CD14-positive monocyte (primary cell): Measurements from ENCODE around the gene BORCS8. TPM values are rescaled to one million over a fixed set of nuclear protein-coding genes. Genes with fewer than 3 reads are reported as not detected.

Source experiments
- DNase-seq, 3 donors: peaks; one replicate each; pipeline ENCODE4 v3.0.0-alpha.2; 2011 to 2022
- H2AFZ ChIP-seq: 2 replicates; pipeline ENCODE4 v1.6.0; 2012; ENCODE audit warnings: mild to moderate bottlenecking, low read depth, low read length, inconsistent platforms; ENCODE audit not compliant: insufficient read depth, poor library complexity, severe bottlenecking
- H3K27ac ChIP-seq, 2 donors: 1 replicate in 1 of 2; 2 replicates in 1 of 2; pipeline ENCODE4 v1.5.1; 2012 to 2013; ENCODE audit warnings: low read length in 2 of 2, control low read depth in 1 of 2, inconsistent platforms in 1 of 2, low read depth in 1 of 2, mild to moderate bottlenecking in 1 of 2
- H3K27me3 ChIP-seq, 2 donors: one replicate each; pipeline versions ENCODE4 v1.6.0 to v1.6.1; 2011 to 2013; ENCODE audit warnings: low read length in 2 of 2; ENCODE audit not compliant: control insufficient read depth in 2 of 2, insufficient read depth in 2 of 2
- H3K36me3 ChIP-seq, 2 donors: replicated peaks in 1 of 2; 1 replicate in 1 of 2; 2 replicates in 1 of 2; pipeline versions ENCODE4 v1.5.1 to v1.6.1; 2012 to 2013; ENCODE audit warnings: low read length in 2 of 2, control low read depth in 1 of 2, inconsistent platforms in 1 of 2, mild to moderate bottlenecking in 1 of 2; ENCODE audit not compliant: insufficient read depth in 2 of 2, control insufficient read depth in 1 of 2
- H3K4me1 ChIP-seq, 2 donors: 1 replicate in 1 of 2; 2 replicates in 1 of 2; pipeline versions ENCODE4 v1.5.1 to v1.6.1; 2012 to 2013; ENCODE audit warnings: low read length in 2 of 2, control low read depth in 1 of 2, inconsistent platforms in 1 of 2, mild to moderate bottlenecking in 1 of 2, moderate library complexity in 1 of 2; ENCODE audit not compliant: insufficient read depth in 2 of 2, control insufficient read depth in 1 of 2
- H3K4me2 ChIP-seq: replicated peaks from 2 replicates; pipeline ENCODE3; 2012; ENCODE audit warnings: low read length, moderate library complexity, mild to moderate bottlenecking; ENCODE audit not compliant: poor library complexity, severe bottlenecking; ENCODE audit errors: extremely low read depth
- H3K4me3 ChIP-seq, 3 experiments: fragments of 200-600 bp in 1 of 3; sonication (generic) in 1 of 3; replicated peaks in 1 of 3; 1 replicate in 2 of 3; 2 replicates in 1 of 3; pipeline ENCODE4 v1.5.1; 2011 to 2013; ENCODE audit warnings: low read length in 3 of 3, mild to moderate bottlenecking in 3 of 3, control low read depth in 2 of 3, low read depth in 2 of 3, inconsistent platforms in 1 of 3, moderate library complexity in 1 of 3
- H3K79me2 ChIP-seq: 2 replicates; pipeline ENCODE4 v1.6.0; 2012; ENCODE audit warnings: mild to moderate bottlenecking, control low read depth, inconsistent platforms, low read length, moderate library complexity; ENCODE audit not compliant: insufficient read depth
- H3K9ac ChIP-seq: 2 replicates; pipeline ENCODE4 v1.6.0; 2017; ENCODE audit warnings: low read length, mild to moderate bottlenecking; ENCODE audit not compliant: insufficient read depth, poor library complexity, severe bottlenecking
- H3K9me3 ChIP-seq, 2 donors: replicated peaks in 1 of 2; 1 replicate in 1 of 2; 2 replicates in 1 of 2; pipeline versions ENCODE4 v1.5.1 to v1.6.1; 2012 to 2013; ENCODE audit warnings: low read length in 2 of 2, control low read depth in 1 of 2; ENCODE audit not compliant: control insufficient read depth in 1 of 2, insufficient read depth in 1 of 2
- H4K20me1 ChIP-seq: 2 replicates; pipeline ENCODE4 v1.6.0; 2012; ENCODE audit warnings: mild to moderate bottlenecking, low read length, control low read depth, moderate library complexity; ENCODE audit not compliant: insufficient read depth
- H3K27ac Mint-ChIP-seq, 7 donors: one replicate each; pipeline ENCODE4 v1.8.0; 2020; ENCODE audit warnings: mild to moderate bottlenecking in 7 of 7, mixed read lengths in 7 of 7, moderate library complexity in 6 of 7, inconsistent platforms in 2 of 7
- H3K27me3 Mint-ChIP-seq, 3 donors: one replicate each; pipeline ENCODE4 v1.8.0; 2021 to 2022; ENCODE audit warnings: low read depth in 3 of 3, mild to moderate bottlenecking in 3 of 3, mixed read lengths in 3 of 3, moderate library complexity in 3 of 3, inconsistent platforms in 1 of 3
- H3K36me3 Mint-ChIP-seq, 2 donors: one replicate each; pipeline ENCODE4 v1.8.0; 2020; ENCODE audit warnings: mixed read lengths in 2 of 2, inconsistent platforms in 1 of 2, mild to moderate bottlenecking in 1 of 2
- H3K4me1 Mint-ChIP-seq: one replicate; pipeline ENCODE4 v1.8.0; 2020; ENCODE audit warnings: mild to moderate bottlenecking, mixed read lengths
- H3K4me3 Mint-ChIP-seq, 2 donors: one replicate each; pipeline ENCODE4 v1.8.0; 2020; ENCODE audit warnings: mild to moderate bottlenecking in 2 of 2, mixed read lengths in 2 of 2, moderate library complexity in 1 of 2
- H3K9me3 Mint-ChIP-seq, 7 donors: one replicate each; pipeline ENCODE4 v1.8.0; 2020 to 2022; ENCODE audit warnings: mixed read lengths in 7 of 7, mild to moderate bottlenecking in 6 of 7, moderate library complexity in 6 of 7, inconsistent platforms in 2 of 7
- WGBS: methylation state at CpG from one replicate; pipeline ENCODE4 v1.1.5; 2013; ENCODE audit warnings: missing lambda C conversion rate; ENCODE audit not compliant: insufficient coverage; 5-methylcytosine and 5-hydroxymethylcytosine counted together
- intact Hi-C, 2 donors: fragments of 100-400 bp; cut with micrococcal nuclease; formaldehyde crosslinking; loops; one replicate each; pipeline versions ENCODE4 v1.15.0 to v1.15.1; 2023
- polyA plus RNA-seq, 3 donors: library from polyadenylated mRNA; depleted of rRNA in 1 of 3; unstranded in 2 of 3; stranded (reverse) in 1 of 3; fragments of 300-500 nt in 2 of 3; fragments of >200 nt in 1 of 3; fragmentation: Illumina TruSeq in 2 of 3; gene quantifications; 1 replicate in 2 of 3; 2 replicates in 1 of 3; pipeline ENCODE4 v1.2.3, GENCODE V29; 2012 to 2021
- TF ChIP-seq, protein P1 (sequence below): fragments of 200-600 bp; IDR thresholded peaks from one replicate; pipeline ENCODE4 v1.8.0; 2022; ENCODE audit warnings: antibody characterized with exemption, mild to moderate bottlenecking

BORCS8 gene
- polyA plus RNA-seq, 3 donors = 31.6 to 44.1 (median 36.5) TPM

DNA sequence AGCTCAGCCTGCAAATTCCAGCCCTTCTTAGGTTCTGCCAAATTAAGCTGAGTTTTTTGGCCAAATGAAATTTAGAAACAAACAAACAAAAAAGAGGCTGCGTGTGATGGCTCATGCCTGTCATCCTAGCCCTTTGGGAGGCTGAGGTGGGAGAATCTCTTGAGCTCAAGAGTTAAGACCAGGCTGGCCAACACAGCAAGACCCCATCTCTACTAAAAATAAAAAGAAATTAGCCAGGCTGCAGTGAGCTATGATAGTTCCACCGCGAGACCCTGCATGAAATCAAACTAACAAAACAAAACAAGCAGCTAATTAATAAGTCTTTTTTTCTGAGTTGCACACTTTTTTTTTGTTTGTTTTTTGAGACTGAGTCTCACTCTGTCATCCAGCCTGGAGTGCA lies 37.7 kb upstream of the BORCS8 start:
- TF ChIP-seq, protein P1, sequence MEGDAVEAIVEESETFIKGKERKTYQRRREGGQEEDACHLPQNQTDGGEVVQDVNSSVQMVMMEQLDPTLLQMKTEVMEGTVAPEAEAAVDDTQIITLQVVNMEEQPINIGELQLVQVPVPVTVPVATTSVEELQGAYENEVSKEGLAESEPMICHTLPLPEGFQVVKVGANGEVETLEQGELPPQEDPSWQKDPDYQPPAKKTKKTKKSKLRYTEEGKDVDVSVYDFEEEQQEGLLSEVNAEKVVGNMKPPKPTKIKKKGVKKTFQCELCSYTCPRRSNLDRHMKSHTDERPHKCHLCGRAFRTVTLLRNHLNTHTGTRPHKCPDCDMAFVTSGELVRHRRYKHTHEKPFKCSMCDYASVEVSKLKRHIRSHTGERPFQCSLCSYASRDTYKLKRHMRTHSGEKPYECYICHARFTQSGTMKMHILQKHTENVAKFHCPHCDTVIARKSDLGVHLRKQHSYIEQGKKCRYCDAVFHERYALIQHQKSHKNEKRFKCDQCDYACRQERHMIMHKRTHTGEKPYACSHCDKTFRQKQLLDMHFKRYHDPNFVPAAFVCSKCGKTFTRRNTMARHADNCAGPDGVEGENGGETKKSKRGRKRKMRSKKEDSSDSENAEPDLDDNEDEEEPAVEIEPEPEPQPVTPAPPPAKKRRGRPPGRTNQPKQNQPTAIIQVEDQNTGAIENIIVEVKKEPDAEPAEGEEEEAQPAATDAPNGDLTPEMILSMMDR = no peak
- H3K9me3 ChIP-seq = peaks cover 11 to 16% of the 10 kb centered on the region in 2 donors
- WGBS = no CpG with 5 or more reads among the region's 3 CpGs
- H3K36me3 ChIP-seq = no peaks in the 10 kb centered on the region
- no peak overlapping the region for H3K4me2 ChIP-seq
- no peak for DNase-seq
- H3K27me3 ChIP-seq = peaks cover 0 to 8% of the 10 kb centered on the region in 2 donors
- no peaks in the 10 kb centered on the region for H3K79me2 ChIP-seq
- Mint-ChIP-seq H3K27me3 (peaks cover 12 to 34% (median 16%) of the 10 kb centered on the region in 3 donors), H3K9me3 (peaks cover 10 to 20% (median 15%) of the 10 kb centered on the region in 7 donors), H3K27ac (peak overlapping the region in 1 of 7 donors; percentile 7), H3K36me3 (no peaks in the 10 kb centered on the region), H3K4me3 (no peak overlapping the region), H3K4me1 (peaks cover 4% of the 10 kb centered on the region)
- H2AFZ ChIP-seq = no peak overlapping the region
- H3K27ac ChIP-seq = no peak overlapping the region
- intact Hi-C loops = loop anchor here in 1 of 2 donors (5.0 kb wide), 1 partner anchor 82 kb away; no protein-coding TSS in a partner anchor
- peaks cover 6 to 9% of the 10 kb centered on the region in 2 donors for H3K4me1 ChIP-seq
- no peaks in the 10 kb centered on the region for H4K20me1 ChIP-seq
- H3K4me3 ChIP-seq = no peak overlapping the region
- no peak overlapping the region for H3K9ac ChIP-seq

GRCh38 chr19:19227217-19227616 lies 35.3 kb upstream of the BORCS8 start:
- H3K4me3 Mint-ChIP-seq = no peak overlapping the region
- Histone ChIP-seq H3K9ac (no peak overlapping the region), H3K36me3 (no peaks in the 10 kb centered on the region), H3K79me2 (no peaks in the 10 kb centered on the region), H3K4me1 (peaks cover 8 to 12% of the 10 kb centered on the region in 2 donors), H3K27me3 (peaks cover 3 to 24% of the 10 kb centered on the region in 2 donors), H3K27ac (no peak overlapping the region), H3K4me3 (no peak overlapping the region), H3K9me3 (no peaks in the 10 kb centered on the region), H4K20me1 (no peaks in the 10 kb centered on the region), H2AFZ (no peak overlapping the region), H3K4me2 (no peak overlapping the region)
- TF ChIP-seq, protein P1 = no peak
- H3K36me3 Mint-ChIP-seq = no peaks in the 10 kb centered on the region
- intact Hi-C loops = loop anchor here in 1 of 2 donors (5.0 kb wide), 1 partner anchor 80 kb away; no protein-coding TSS in a partner anchor
- peaks cover 32 to 49% (median 32%) of the 10 kb centered on the region in 3 donors for H3K27me3 Mint-ChIP-seq
- H3K4me1 Mint-ChIP-seq = peaks cover 6% of the 10 kb centered on the region
- H3K27ac Mint-ChIP-seq = no peak overlapping the region
- DNase-seq = no peak
- WGBS = 81% methylated on average over 3 of the region's 4 CpGs
- H3K9me3 Mint-ChIP-seq = peaks cover 0 to 2% (median 0%) of the 10 kb centered on the region in 7 donors
